ENCODE results near the gene ST3GAL6.
A peak's percentile ranks its signal among the peaks of the same experiment; 100 is the strongest.

Gene ST3GAL6

GRCh38 chr3:98727638-98728037, 35.5 kb upstream of the ST3GAL6 start:
- Histone ChIP-seq H4K8ac (ENCODE audit: low read depth, low read length) (no peak overlapping the region), H3K4me1 (ENCODE audit: control insufficient read depth in 1 of 2, insufficient read depth in 2 of 2, low read length in 2 of 2) (no peaks in the 10 kb centered on the region), H3K23ac (ENCODE audit: low read length) (no peak overlapping the region), H4K91ac (ENCODE audit: low read depth, low read length) (no peak overlapping the region), H3K4me2 (ENCODE audit: low read length) (no peak overlapping the region), H3K9me3 (ENCODE audit: insufficient read depth, low read depth, low read length) (no peaks in the 10 kb centered on the region), H4K12ac (ENCODE audit: low read depth, low read length) (no peak overlapping the region), H3K4ac (ENCODE audit: low read depth, low read length) (no peak overlapping the region), H3K79me1 (ENCODE audit: low read length) (peaks cover 7% of the 10 kb centered on the region), H2BK5ac (ENCODE audit: low read depth, low read length, poor library complexity) (no peak overlapping the region), H2AFZ (ENCODE audit: insufficient read depth, low read length, poor library complexity) (no peak overlapping the region), H3K18ac (ENCODE audit: low read length) (no peak overlapping the region), H3K79me2 (ENCODE audit: control insufficient read depth, insufficient read depth, low read length, poor library complexity) (peaks cover 3% of the 10 kb centered on the region), H3K4me3 (ENCODE audit: low read depth, low read length) (no peak overlapping the region), H3K27ac (ENCODE audit: low read depth, low read length) (no peak overlapping the region), H3K27me3 (ENCODE audit: insufficient read depth, low read length) (no peaks in the 10 kb centered on the region), H2BK120ac (ENCODE audit: insufficient read depth, low read length, poor library complexity) (no peak overlapping the region), H2AK5ac (ENCODE audit: low read length) (no peak overlapping the region), H3K9ac (ENCODE audit: low read length) (no peak overlapping the region), H2BK12ac (ENCODE audit: low read length) (no peak overlapping the region), H3K36me3 (ENCODE audit: control insufficient read depth in 1 of 2, insufficient read depth in 2 of 2, low read length in 2 of 2) (no peaks in the 10 kb centered on the region), H3K14ac (ENCODE audit: low read length) (no peak overlapping the region)
- WGBS (ENCODE audit: extremely low coverage, insufficient coverage, insufficient read length), result no CpG with 5 or more reads among the region's 3 CpGs
- DNase-seq, result no peak

DNA sequence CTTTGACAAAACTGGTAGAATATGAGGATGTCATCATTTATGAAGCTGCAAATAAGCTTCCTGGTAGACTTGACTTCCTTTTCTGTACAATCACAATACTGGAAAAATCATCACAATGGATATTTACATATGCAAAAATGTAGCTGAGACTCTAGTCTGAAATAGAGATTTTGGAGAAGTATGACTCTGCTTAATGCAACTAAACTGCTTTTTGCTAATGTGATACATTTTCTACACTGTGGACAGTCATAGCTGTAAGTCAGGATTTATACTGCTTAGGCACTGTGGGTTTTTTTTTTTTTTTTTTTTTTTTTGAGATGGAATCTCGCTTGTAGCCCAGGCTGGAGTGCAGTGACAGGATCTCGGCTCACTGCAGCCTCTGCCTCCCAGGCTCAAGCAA, 34.5 kb upstream of the ST3GAL6 start:
- Histone ChIP-seq H3K36me3 (ENCODE audit: control insufficient read depth in 1 of 2, insufficient read depth in 2 of 2, low read length in 2 of 2) (no peaks in the 10 kb centered on the region), H3K9me3 (ENCODE audit: insufficient read depth, low read depth, low read length) (no peaks in the 10 kb centered on the region), H4K12ac (ENCODE audit: low read depth, low read length) (no peak overlapping the region), H2BK120ac (ENCODE audit: insufficient read depth, low read length, poor library complexity) (no peak overlapping the region), H2AK5ac (ENCODE audit: low read length) (no peak overlapping the region), H2AFZ (ENCODE audit: insufficient read depth, low read length, poor library complexity) (no peak overlapping the region), H4K91ac (ENCODE audit: low read depth, low read length) (no peak overlapping the region), H3K9ac (ENCODE audit: low read length) (no peak overlapping the region), H3K14ac (ENCODE audit: low read length) (no peak overlapping the region), H3K79me2 (ENCODE audit: control insufficient read depth, insufficient read depth, low read length, poor library complexity) (peaks cover 10% of the 10 kb centered on the region), H3K4me2 (ENCODE audit: low read length) (no peak overlapping the region), H3K4me1 (ENCODE audit: control insufficient read depth in 1 of 2, insufficient read depth in 2 of 2, low read length in 2 of 2) (peaks cover 0 to under 1% of the 10 kb centered on the region in 2 experiments), H3K23ac (ENCODE audit: low read length) (no peak overlapping the region), H3K27me3 (ENCODE audit: insufficient read depth, low read length) (no peaks in the 10 kb centered on the region), H3K27ac (ENCODE audit: low read depth, low read length) (no peak overlapping the region), H3K4ac (ENCODE audit: low read depth, low read length) (no peak overlapping the region), H3K18ac (ENCODE audit: low read length) (no peak overlapping the region), H3K79me1 (ENCODE audit: low read length) (peaks cover 15% of the 10 kb centered on the region), H4K8ac (ENCODE audit: low read depth, low read length) (no peak overlapping the region), H2BK12ac (ENCODE audit: low read length) (no peak overlapping the region), H2BK5ac (ENCODE audit: low read depth, low read length, poor library complexity) (no peak overlapping the region), H3K4me3 (ENCODE audit: low read depth, low read length) (no peak overlapping the region)
- no peak for DNase-seq
- WGBS (ENCODE audit: extremely low coverage, insufficient coverage, insufficient read length), result no CpG with 5 or more reads among the region's 2 CpGs

- no peak overlapping the region for H3K18ac ChIP-seq (ENCODE audit: low read length)
- H3K4me2 ChIP-seq (ENCODE audit: low read length), result no peak overlapping the region
- no peak overlapping the region for H2BK5ac ChIP-seq (ENCODE audit: low read depth, low read length, poor library complexity)
- no peak overlapping the region for H2BK12ac ChIP-seq (ENCODE audit: low read length)
- peaks cover 6% of the 10 kb centered on the region in 2 experiments for H3K4me1 ChIP-seq (ENCODE audit: control insufficient read depth in 1 of 2, insufficient read depth in 2 of 2, low read length in 2 of 2)
- no peak overlapping the region for H3K4ac ChIP-seq (ENCODE audit: low read depth, low read length)
- WGBS (ENCODE audit: extremely low coverage, insufficient coverage, insufficient read length), result no CpG with 5 or more reads among the region's 1 CpG
- H4K8ac ChIP-seq (ENCODE audit: low read depth, low read length), result no peak overlapping the region
- no peak overlapping the region for H4K12ac ChIP-seq (ENCODE audit: low read depth, low read length)
- H2AK5ac ChIP-seq (ENCODE audit: low read length), result no peak overlapping the region
- H3K14ac ChIP-seq (ENCODE audit: low read length), result no peak overlapping the region
- H3K36me3 ChIP-seq (ENCODE audit: control insufficient read depth in 1 of 2, insufficient read depth in 2 of 2, low read length in 2 of 2), result no peaks in the 10 kb centered on the region
- no peak overlapping the region for H4K91ac ChIP-seq (ENCODE audit: low read depth, low read length)
- H3K27me3 ChIP-seq (ENCODE audit: insufficient read depth, low read length), result no peaks in the 10 kb centered on the region
- H2AFZ ChIP-seq (ENCODE audit: insufficient read depth, low read length, poor library complexity), result no peak overlapping the region
- H3K4me3 ChIP-seq (ENCODE audit: low read depth, low read length), result no peak overlapping the region
- H3K27ac ChIP-seq (ENCODE audit: low read depth, low read length), result no peak overlapping the region
- H2BK120ac ChIP-seq (ENCODE audit: insufficient read depth, low read length, poor library complexity), result no peak overlapping the region
- H3K9ac ChIP-seq (ENCODE audit: low read length), result no peak overlapping the region
- no peaks in the 10 kb centered on the region for H3K9me3 ChIP-seq (ENCODE audit: insufficient read depth, low read depth, low read length)
- DNase-seq, result peak; percentile 39 to 45
- peaks cover 12% of the 10 kb centered on the region for H3K79me2 ChIP-seq (ENCODE audit: control insufficient read depth, insufficient read depth, low read length, poor library complexity)
- H3K23ac ChIP-seq (ENCODE audit: low read length), result no peak overlapping the region
- H3K79me1 ChIP-seq (ENCODE audit: low read length), result peaks cover 15% of the 10 kb centered on the region
Observed at GRCh38 chr3:98730338-98730737, 32.8 kb upstream of the ST3GAL6 start.

DNA sequence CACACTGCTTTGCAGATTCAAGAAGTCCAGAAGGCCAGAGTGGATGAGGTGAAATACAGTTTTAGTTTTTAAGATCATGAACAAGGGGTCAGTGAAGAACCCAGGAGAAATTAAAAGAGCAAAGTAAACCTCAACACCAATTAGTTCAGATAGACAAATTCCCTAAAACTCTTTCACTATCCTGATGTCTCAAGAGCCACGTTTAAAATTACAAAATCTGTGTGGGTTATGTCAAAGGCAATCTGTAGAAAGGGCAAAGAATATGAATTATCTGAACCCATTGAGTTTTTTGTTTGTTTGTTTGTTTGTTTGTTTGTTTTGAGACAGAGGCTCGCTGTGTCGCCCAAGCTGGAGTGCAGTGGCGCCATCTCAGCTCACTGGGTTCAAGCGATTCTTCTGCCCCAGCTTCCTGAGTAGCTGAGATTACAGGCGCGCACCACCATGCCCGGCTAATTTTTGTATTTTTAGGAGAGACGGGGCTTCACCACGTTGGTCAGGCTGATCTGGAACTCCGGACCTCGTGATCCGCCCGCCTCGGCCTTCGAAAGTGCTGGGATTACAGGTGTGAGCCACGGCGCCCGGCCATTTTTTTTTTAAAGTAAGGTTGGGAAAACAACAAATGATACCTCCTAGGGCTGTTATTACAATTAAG, 32.1 kb upstream of the ST3GAL6 start:
- H4K8ac ChIP-seq (ENCODE audit: low read depth, low read length), result no peak overlapping the region
- DNase-seq, result peak in 1 of 2 donors; percentile 4
- H4K12ac ChIP-seq (ENCODE audit: low read depth, low read length), result no peak overlapping the region
- no peak overlapping the region for H3K4me2 ChIP-seq (ENCODE audit: low read length)
- no peak overlapping the region for H3K27ac ChIP-seq (ENCODE audit: low read depth, low read length)
- H2BK120ac ChIP-seq (ENCODE audit: insufficient read depth, low read length, poor library complexity), result no peak overlapping the region
- H3K79me1 ChIP-seq (ENCODE audit: low read length), result peaks cover 15% of the 10 kb centered on the region
- H3K36me3 ChIP-seq (ENCODE audit: control insufficient read depth in 1 of 2, insufficient read depth in 2 of 2, low read length in 2 of 2), result no peaks in the 10 kb centered on the region
- no peak overlapping the region for H3K18ac ChIP-seq (ENCODE audit: low read length)
- no peak overlapping the region for H4K91ac ChIP-seq (ENCODE audit: low read depth, low read length)
- no peak overlapping the region for H2BK12ac ChIP-seq (ENCODE audit: low read length)
- no peak overlapping the region for H3K14ac ChIP-seq (ENCODE audit: low read length)
- H3K27me3 ChIP-seq (ENCODE audit: insufficient read depth, low read length), result no peaks in the 10 kb centered on the region
- no CpG with 5 or more reads among the region's 19 CpGs for WGBS (ENCODE audit: extremely low coverage, insufficient coverage, insufficient read length)
- no peaks in the 10 kb centered on the region for H3K9me3 ChIP-seq (ENCODE audit: insufficient read depth, low read depth, low read length)
- no peak overlapping the region for H3K23ac ChIP-seq (ENCODE audit: low read length)
- H3K4me1 ChIP-seq (ENCODE audit: control insufficient read depth in 1 of 2, insufficient read depth in 2 of 2, low read length in 2 of 2), result peaks cover 6% of the 10 kb centered on the region in 2 experiments
- no peak overlapping the region for H2AK5ac ChIP-seq (ENCODE audit: low read length)
- no peak overlapping the region for H3K4me3 ChIP-seq (ENCODE audit: low read depth, low read length)
- no peak overlapping the region for H3K9ac ChIP-seq (ENCODE audit: low read length)
- peaks cover 12% of the 10 kb centered on the region for H3K79me2 ChIP-seq (ENCODE audit: control insufficient read depth, insufficient read depth, low read length, poor library complexity)
- no peak overlapping the region for H2BK5ac ChIP-seq (ENCODE audit: low read depth, low read length, poor library complexity)
- H2AFZ ChIP-seq (ENCODE audit: insufficient read depth, low read length, poor library complexity), result no peak overlapping the region
- no peak overlapping the region for H3K4ac ChIP-seq (ENCODE audit: low read depth, low read length)

All from trophoblast cell (in vitro differentiated cells and primary cell).